HUES6 (cell line): ENCODE measurements around the gene PCDHB8.
"Not testable (repeated sequence)": the region's sequence is repeated elsewhere in the genome, so short reads cannot be mapped to it uniquely, and the experiment has no call there.

Experiments used
- H3K27ac ChIP-seq: 2 replicates; pipeline ENCODE4 v1.7.0; 2013; ENCODE audit warnings: low read depth, mild to moderate bottlenecking, low read length, inconsistent platforms
- H3K27me3 ChIP-seq: 2 replicates; pipeline ENCODE4 v1.6.1; 2013; ENCODE audit warnings: low read length; ENCODE audit not compliant: control insufficient read depth, insufficient read depth
- H3K36me3 ChIP-seq: 2 replicates; pipeline ENCODE4 v1.6.1; 2013; ENCODE audit warnings: low read length; ENCODE audit not compliant: control insufficient read depth, insufficient read depth
- H3K4me1 ChIP-seq: 2 replicates; pipeline ENCODE4 v1.6.1; 2013; ENCODE audit warnings: low read length; ENCODE audit not compliant: control insufficient read depth, insufficient read depth
- H3K4me3 ChIP-seq: 2 replicates; pipeline ENCODE4 v1.5.1; 2013; ENCODE audit warnings: low read depth, low read length
- H3K9ac ChIP-seq: one replicate; pipeline ENCODE4 v1.6.1; 2013; ENCODE audit warnings: mild to moderate bottlenecking, low read length
- H3K9me3 ChIP-seq: 2 replicates; pipeline ENCODE4 v1.6.1; 2013; ENCODE audit warnings: low read depth, low read length; ENCODE audit not compliant: control insufficient read depth, insufficient read depth

Gene PCDHB8

GRCh38 chr5:141177577-141178191 lies at the start of gene PCDHB8:
Gene PCDHB8 (plus strand): TSS chr5:141177790. CDS start chr5:141178035, 245 bp downstream.
- not testable (repeated sequence) for H3K27ac ChIP-seq, H3K27me3 ChIP-seq, H3K4me1 ChIP-seq, H3K36me3 ChIP-seq, H3K9ac ChIP-seq
- peak within 1 kb of the TSS; percentile 31; the same call in 1 of the 2 replicates for H3K4me3 ChIP-seq
- peaks cover 14% of the 10 kb centered on the region; the same call in 1 of the 2 replicates for H3K9me3 ChIP-seq

- Histone ChIP-seq H3K4me3 (peak within 1 kb of the TSS; percentile 52), H3K9ac (no peak within 1 kb of the TSS), H3K27ac (peak within 1 kb of the TSS; percentile 22; the same call in 1 of the 2 replicates)
Measured at GRCh38 chr5:141135030-141135717, 42.4 kb upstream of the PCDHB8 start, which contains the start of gene PCDHB5. Gene PCDHB5 (plus strand): TSS chr5:141135206. CDS start chr5:141135435, 229 bp downstream.

GRCh38 chr5:141135718-141136266 lies 41.8 kb upstream of the PCDHB8 start:
- Histone ChIP-seq H3K27ac (no peak overlapping the region; the same call in 1 of the 2 replicates), H3K9me3 (peaks cover 18% of the 10 kb centered on the region), H3K36me3 (no peaks in the 10 kb centered on the region), H3K4me1 (no peaks in the 10 kb centered on the region), H3K4me3 (peak overlapping the region; percentile 52; the same call in 1 of the 2 replicates), H3K9ac (no peak overlapping the region), H3K27me3 (no peaks in the 10 kb centered on the region)

More at GRCh38 chr5:141135030-141135717, 42.4 kb upstream of the PCDHB8 start, which contains the start of gene PCDHB5:
- H3K4me1 ChIP-seq, result no peaks in the 10 kb centered on the region
- H3K27me3 ChIP-seq, result no peaks in the 10 kb centered on the region
- no peaks in the 10 kb centered on the region for H3K36me3 ChIP-seq
- H3K9me3 ChIP-seq, result peaks cover 18% of the 10 kb centered on the region

- H3K4me1 ChIP-seq, H3K36me3 ChIP-seq, H3K4me3 ChIP-seq, H3K27me3 ChIP-seq, H3K27ac ChIP-seq, H3K9ac ChIP-seq: not testable (repeated sequence)
- H3K9me3 ChIP-seq, result peaks cover 18% of the 10 kb centered on the region
Measured at GRCh38 chr5:141137346-141137745, 40.2 kb upstream of the PCDHB8 start.

GRCh38 chr5:141149812-141150211 lies 27.8 kb upstream of the PCDHB8 start, which contains the start of gene PCDHB6:
Gene PCDHB6 (plus strand): TSS chr5:141150057. CDS start chr5:141150258, 201 bp downstream.
- Histone ChIP-seq H3K36me3 (no peaks in the 10 kb centered on the region), H3K9me3 (peaks cover 9% of the 10 kb centered on the region; the same call in 1 of the 2 replicates), H3K4me3 (no peak within 1 kb of the TSS), H3K27me3 (no peaks in the 10 kb centered on the region), H3K9ac (no peak within 1 kb of the TSS), H3K4me1 (no peaks in the 10 kb centered on the region), H3K27ac (no peak within 1 kb of the TSS)

GRCh38 chr5:141150224-141150992 lies 27.2 kb upstream of the PCDHB8 start:
- no peak overlapping the region for H3K4me3 ChIP-seq

GRCh38 chr5:141150993-141151325 lies 26.6 kb upstream of the PCDHB8 start:
- H3K9me3 ChIP-seq, result peaks cover 9% of the 10 kb centered on the region; the same call in 1 of the 2 replicates
- H3K4me1 ChIP-seq, result no peaks in the 10 kb centered on the region
- no peak overlapping the region for H3K4me3 ChIP-seq

More at GRCh38 chr5:141150224-141150992, 27.2 kb upstream of the PCDHB8 start:
- no peak overlapping the region for H3K27ac ChIP-seq
- H3K27me3 ChIP-seq, result no peaks in the 10 kb centered on the region
- no peaks in the 10 kb centered on the region for H3K36me3 ChIP-seq
- H3K9me3 ChIP-seq, result peaks cover 9% of the 10 kb centered on the region; the same call in 1 of the 2 replicates
- H3K9ac ChIP-seq, result no peak overlapping the region
- no peaks in the 10 kb centered on the region for H3K4me1 ChIP-seq

GRCh38 chr5:141151632-141152031 lies 26.0 kb upstream of the PCDHB8 start:
- not testable (repeated sequence) for H3K4me1 ChIP-seq, H3K36me3 ChIP-seq, H3K27ac ChIP-seq, H3K27me3 ChIP-seq, H3K9me3 ChIP-seq, H3K9ac ChIP-seq, H3K4me3 ChIP-seq

More at GRCh38 chr5:141150993-141151325, 26.6 kb upstream of the PCDHB8 start:
- H3K27ac ChIP-seq, result no peak overlapping the region
- H3K36me3 ChIP-seq, result no peaks in the 10 kb centered on the region
- no peak overlapping the region for H3K9ac ChIP-seq
- no peaks in the 10 kb centered on the region for H3K27me3 ChIP-seq

GRCh38 chr5:141152096-141152495 lies 25.5 kb upstream of the PCDHB8 start:
- H3K27me3 ChIP-seq, H3K4me3 ChIP-seq, H3K9me3 ChIP-seq, H3K9ac ChIP-seq, H3K4me1 ChIP-seq, H3K27ac ChIP-seq, H3K36me3 ChIP-seq: not testable (repeated sequence)

GRCh38 chr5:141155540-141156374 lies 21.8 kb upstream of the PCDHB8 start:
- Histone ChIP-seq H3K9ac (no peak overlapping the region), H3K36me3 (no peaks in the 10 kb centered on the region), H3K4me1 (no peaks in the 10 kb centered on the region), H3K9me3 (peaks cover 6% of the 10 kb centered on the region; the same call in 1 of the 2 replicates), H3K4me3 (no peak overlapping the region), H3K27me3 (no peaks in the 10 kb centered on the region), H3K27ac (no peak overlapping the region)
